HCT116 (cell line): ENCODE data around the gene PDE8A. TPM values are rescaled to one million over a fixed set of nuclear protein-coding genes. Genes with fewer than 3 reads are reported as not detected.

ENCODE experiments used
- ATAC-seq: fragments of 200-7000 bp; cut with Tn5 transposase; 2 replicates; pipeline ENCODE4 v1.9.1; 2020; ENCODE audit warnings: mild to moderate bottlenecking, moderate library complexity
- BruUV-seq: library from RNA; stranded (reverse); fragments of 400-500 nt; replicated peaks from 2 replicates; lab custom pipeline; 2021; lab: Mats Ljungman, UMichigan
- CTCF ChIA-PET: fragments of 300-600 bp; sonication (Branson Sonifier 250); formaldehyde crosslinking; loops from one replicate; lab custom pipeline; 2021; ENCODE audit warnings: antibody characterized with exemption; lab: Charles Lee
- POLR2A ChIA-PET: fragments of 300-600, 350-600 bp; sonication (Branson Sonifier 250); formaldehyde crosslinking; loops from one replicate; lab custom pipeline; 2021; ENCODE audit warnings: antibody characterized with exemption; lab: Charles Lee
- RAD21 ChIA-PET, 2 experiments: fragments of 300-600 bp; sonication (Branson Sonifier 250); formaldehyde crosslinking; loops; one replicate each; lab custom pipeline; 2023; ENCODE audit warnings: low total read pairs in 2 of 2; ENCODE audit not compliant: uncharacterized antibody in 2 of 2, unreplicated experiment in 2 of 2, low non-redundant PET in 1 of 2; lab: Charles Lee
- DNase-seq: peaks from one replicate; pipeline ENCODE4 v3.0.0-alpha.2; 2010; ENCODE audit warnings: low read depth, low spot score
- H2AFZ ChIP-seq: fragments of 200-600 bp; shearing (Covaris generic), sonication (generic); 2 replicates; pipeline ENCODE4 v1.6.1; 2017; ENCODE audit warnings: low read depth, mixed run types, mixed read lengths, antibody characterized with exemption, low read length; ENCODE audit not compliant: poor library complexity, severe bottlenecking
- H3K27ac ChIP-seq: 2 replicates; pipeline ENCODE4 v1.5.1; 2012; ENCODE audit warnings: low read depth, low read length
- H3K27me3 ChIP-seq: fragments of 200-600 bp; sonication (generic); 2 replicates; pipeline ENCODE4 v1.6.1; 2016; ENCODE audit warnings: mixed run types, low read length, mixed read lengths; ENCODE audit not compliant: insufficient read depth
- H3K36me3 ChIP-seq, 2 experiments: fragments of 200-500 bp in 1 of 2; fragments of 200-600 bp in 1 of 2; sonication (Bioruptor generic) in 1 of 2; sonication (generic) in 1 of 2; 2 replicates each; pipeline versions ENCODE4 v1.5.1 to v1.6.1; 2014 to 2016; ENCODE audit warnings: low read length in 2 of 2, inconsistent platforms in 1 of 2, mixed read lengths in 1 of 2, mixed run types in 1 of 2; ENCODE audit not compliant: insufficient read depth in 2 of 2, control insufficient read depth in 1 of 2
- H3K4me1 ChIP-seq, 2 experiments: fragments of 200-600 bp in 1 of 2; sonication (generic) in 1 of 2; 2 replicates each; pipeline versions ENCODE4 v1.5.1 to v1.6.1; 2012 to 2017; ENCODE audit warnings: low read length in 2 of 2, inconsistent platforms in 1 of 2, mild to moderate bottlenecking in 1 of 2, mixed read lengths in 1 of 2, mixed run types in 1 of 2, moderate library complexity in 1 of 2; ENCODE audit not compliant: insufficient read depth in 2 of 2, control insufficient read depth in 1 of 2
- H3K4me2 ChIP-seq: fragments of 200-600 bp; sonication (generic); 2 replicates; pipeline ENCODE4 v1.6.1; 2017; ENCODE audit warnings: mixed run types, low read length, mixed read lengths
- H3K4me3 ChIP-seq, 2 experiments: fragments of 200-600 bp in 1 of 2; sonication (generic) in 1 of 2; replicated peaks in 1 of 2; 2 replicates each; pipeline ENCODE4 v1.5.1; 2011 to 2016; ENCODE audit warnings: low read length in 2 of 2, control low read depth in 1 of 2, low read depth in 1 of 2, mild to moderate bottlenecking in 1 of 2, mixed read lengths in 1 of 2, mixed run types in 1 of 2
- H3K79me2 ChIP-seq: fragments of 200-600 bp; sonication (generic); 2 replicates; pipeline ENCODE4 v1.6.1; 2017; ENCODE audit warnings: mild to moderate bottlenecking, mixed run types, low read length, moderate library complexity, mixed read lengths; ENCODE audit not compliant: insufficient read depth
- H3K9ac ChIP-seq: fragments of 200-600 bp; sonication (generic); 2 replicates; pipeline ENCODE4 v1.6.1; 2016; ENCODE audit warnings: low read length, mixed read lengths
- H3K9me2 ChIP-seq: fragments of 200-600 bp; sonication (generic), shearing (Covaris generic); 2 replicates; pipeline ENCODE4 v1.6.1; 2017; ENCODE audit warnings: mixed run types, mild to moderate bottlenecking, moderate library complexity; ENCODE audit not compliant: insufficient read depth
- H3K9me3 ChIP-seq, 2 experiments: fragments of 200-500 bp in 1 of 2; fragments of 200-600 bp in 1 of 2; sonication (Bioruptor generic) in 1 of 2; sonication (generic) in 1 of 2; 2 replicates each; pipeline ENCODE4 v1.6.1; 2014 to 2017; ENCODE audit warnings: low read length in 2 of 2, mixed read lengths in 2 of 2, inconsistent platforms in 1 of 2, low read depth in 1 of 2, mild to moderate bottlenecking in 1 of 2, mixed run types in 1 of 2, moderate library complexity in 1 of 2; ENCODE audit not compliant: control insufficient read depth in 1 of 2, insufficient read depth in 1 of 2
- H4K20me1 ChIP-seq: fragments of 200-600 bp; sonication (generic), shearing (Covaris generic); 2 replicates; pipeline ENCODE4 v1.6.1; 2017; ENCODE audit warnings: mixed run types, mild to moderate bottlenecking, moderate library complexity; ENCODE audit not compliant: insufficient read depth
- CBX3 ChIP-seq: IDR thresholded peaks from 2 replicates; pipeline ENCODE4 v1.6.1; 2012; ENCODE audit warnings: low read depth
- CTCF ChIP-seq, 3 experiments: fragments of 200-600 bp in 1 of 3; sonication (generic) in 1 of 3; IDR thresholded peaks in 2 of 3; conservative IDR thresholded peaks in 1 of 3; 2 replicates each; pipeline ENCODE4 v1.5.1; 2012 to 2017; ENCODE audit warnings: low read depth in 2 of 3, low read length in 2 of 3, antibody characterized with exemption in 1 of 3, borderline replicate concordance in 1 of 3, control low read depth in 1 of 3, mild to moderate bottlenecking in 1 of 3, mixed read lengths in 1 of 3, mixed run types in 1 of 3, moderate library complexity in 1 of 3; ENCODE audit not compliant: insufficient read depth in 1 of 3
- EGR1 ChIP-seq: IDR thresholded peaks from 2 replicates; pipeline ENCODE4 v1.6.1; 2012; ENCODE audit warnings: low read depth
- EZH2phosphoT487 ChIP-seq: fragments of 200-600 bp; IDR thresholded peaks from 2 replicates; pipeline ENCODE4 v1.6.1; 2018; ENCODE audit warnings: antibody characterized with exemption, borderline replicate concordance
- FOSL1 ChIP-seq: IDR thresholded peaks from 2 replicates; pipeline ENCODE4 v1.6.1; 2012; ENCODE audit warnings: low read depth
- POLR2A ChIP-seq: IDR thresholded peaks from 2 replicates; pipeline ENCODE4 v1.7.0; 2011; ENCODE audit warnings: borderline replicate concordance; ENCODE audit not compliant: insufficient read depth, insufficient read length; ENCODE audit errors: extremely low read depth
- POLR2AphosphoS5 ChIP-seq: IDR thresholded peaks from 2 replicates; pipeline ENCODE4 v1.6.1; 2011; ENCODE audit warnings: mild to moderate bottlenecking, low read depth, low read length, moderate library complexity
- RAD21 ChIP-seq: IDR thresholded peaks from 2 replicates; pipeline ENCODE4 v1.6.1; 2012; ENCODE audit warnings: low read depth, mild to moderate bottlenecking
- SIN3A ChIP-seq: IDR thresholded peaks from 2 replicates; pipeline ENCODE4 v1.6.1; 2012; ENCODE audit warnings: low read depth
- SP1 ChIP-seq: IDR thresholded peaks from 2 replicates; pipeline ENCODE4 v1.6.1; 2012; ENCODE audit warnings: low read depth
- SRF ChIP-seq: IDR thresholded peaks from 2 replicates; pipeline ENCODE4 v1.6.1; 2012; ENCODE audit warnings: low read depth
- TCF7L2 ChIP-seq: IDR thresholded peaks from 2 replicates; pipeline ENCODE4 v1.7.0; 2011; ENCODE audit warnings: borderline replicate concordance, inconsistent platforms; ENCODE audit not compliant: insufficient read depth, insufficient read length; ENCODE audit errors: extremely low read depth
- YY1 ChIP-seq: IDR thresholded peaks from 2 replicates; pipeline ENCODE4 v1.6.1; 2011; ENCODE audit warnings: low read length, low read depth, moderate library complexity, mild to moderate bottlenecking; ENCODE audit not compliant: insufficient replicate concordance; ENCODE audit errors: extremely low read depth
- ZFX ChIP-seq: fragments of 450-650 bp; IDR thresholded peaks from 2 replicates; pipeline ENCODE4 v1.6.1; 2017
- ZNF274 ChIP-seq: fragments of 200-500 bp; sonication (Bioruptor generic); IDR thresholded peaks from 2 replicates; pipeline ENCODE4 v1.6.1; 2014; ENCODE audit warnings: mild to moderate bottlenecking, low read depth, low read length, inconsistent platforms
- intact Hi-C: fragments of 100-400 bp; cut with micrococcal nuclease; formaldehyde crosslinking; loops from 2 replicates; pipeline ENCODE4 v1.10.0; 2022
- total RNA-seq: library from RNA; stranded (reverse); gene quantifications from one replicate; pipeline ENCODE4 v1.2.1, GENCODE V29; 2021; ENCODE audit not compliant: unreplicated experiment
- TF ChIP-seq, protein P1 (sequence below): IDR thresholded peaks from 2 replicates; pipeline ENCODE4 v1.6.1; 2012; ENCODE audit warnings: low read depth
- TF ChIP-seq, protein P2 (sequence below): IDR thresholded peaks from 2 replicates; pipeline ENCODE4 v1.6.1; 2012
- TF ChIP-seq, protein P3 (sequence below): IDR thresholded peaks from 2 replicates; pipeline ENCODE4 v1.6.1; 2011; ENCODE audit warnings: mild to moderate bottlenecking, low read length, moderate library complexity; ENCODE audit not compliant: insufficient replicate concordance; ENCODE audit errors: extremely low read depth
- TF ChIP-seq, protein P4 (sequence below): IDR thresholded peaks from 2 replicates; pipeline ENCODE4 v1.6.1; 2012

The PDE8A gene
- total RNA-seq, 1 experiment from 2014 or later, result 37.8 TPM

DNA sequence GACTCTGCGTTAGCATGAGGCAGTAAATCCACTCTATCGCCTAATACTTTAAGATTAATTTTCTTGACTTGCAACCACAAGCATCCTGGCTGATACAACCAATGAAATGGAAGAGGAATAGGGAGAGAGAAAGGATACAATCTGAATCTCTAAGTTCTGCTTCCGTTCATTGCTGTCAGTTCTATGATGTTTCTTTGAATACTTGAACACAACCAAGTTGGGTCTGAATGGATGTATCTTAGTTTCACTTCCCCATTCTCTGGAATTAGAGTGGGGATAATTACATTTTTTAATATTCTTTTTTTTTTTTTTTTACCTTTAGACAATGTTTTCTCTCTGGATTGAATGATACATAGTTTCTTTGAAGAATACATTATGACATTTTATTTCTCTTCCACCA is 22.9 kb downstream of the PDE8A start:
- Histone ChIP-seq H3K27me3 (no peaks in the 10 kb centered on the region), H3K4me1 (peaks cover 0 to 4% of the 10 kb centered on the region in 2 experiments; a peak in 1 of 4 replicates), H3K9me3 (no peaks in the 10 kb centered on the region), H4K20me1 (0 out of 2 replicates have a peak, but pooled peaks cover 3% of the 10 kb centered on the region), H3K4me2 (no peak overlapping the region), H3K27ac (no peak overlapping the region), H2AFZ (no peak overlapping the region), H3K79me2 (peaks cover 95% of the 10 kb centered on the region), H3K36me3 (no peaks in the 10 kb centered on the region), H3K9me2 (no peaks in the 10 kb centered on the region), H3K9ac (no peak overlapping the region), H3K4me3 (no peak overlapping the region)
- intact Hi-C loops, result no loop called here
- BruUV-seq, result no TSS peak
- ChIA-PET CTCF (interaction anchor here (1.0 to 1.5 kb wide), 4 partner anchors 17 to 406 kb away, joined by 3 to 4 read pairs (median 4); no protein-coding TSS in a partner anchor), POLR2A (no interaction called here), RAD21 (no interaction called here)
- TF ChIP-seq EZH2phosphoT487, result no peak
- no peak for TF ChIP-seq YY1
- TF ChIP-seq, protein P1, sequence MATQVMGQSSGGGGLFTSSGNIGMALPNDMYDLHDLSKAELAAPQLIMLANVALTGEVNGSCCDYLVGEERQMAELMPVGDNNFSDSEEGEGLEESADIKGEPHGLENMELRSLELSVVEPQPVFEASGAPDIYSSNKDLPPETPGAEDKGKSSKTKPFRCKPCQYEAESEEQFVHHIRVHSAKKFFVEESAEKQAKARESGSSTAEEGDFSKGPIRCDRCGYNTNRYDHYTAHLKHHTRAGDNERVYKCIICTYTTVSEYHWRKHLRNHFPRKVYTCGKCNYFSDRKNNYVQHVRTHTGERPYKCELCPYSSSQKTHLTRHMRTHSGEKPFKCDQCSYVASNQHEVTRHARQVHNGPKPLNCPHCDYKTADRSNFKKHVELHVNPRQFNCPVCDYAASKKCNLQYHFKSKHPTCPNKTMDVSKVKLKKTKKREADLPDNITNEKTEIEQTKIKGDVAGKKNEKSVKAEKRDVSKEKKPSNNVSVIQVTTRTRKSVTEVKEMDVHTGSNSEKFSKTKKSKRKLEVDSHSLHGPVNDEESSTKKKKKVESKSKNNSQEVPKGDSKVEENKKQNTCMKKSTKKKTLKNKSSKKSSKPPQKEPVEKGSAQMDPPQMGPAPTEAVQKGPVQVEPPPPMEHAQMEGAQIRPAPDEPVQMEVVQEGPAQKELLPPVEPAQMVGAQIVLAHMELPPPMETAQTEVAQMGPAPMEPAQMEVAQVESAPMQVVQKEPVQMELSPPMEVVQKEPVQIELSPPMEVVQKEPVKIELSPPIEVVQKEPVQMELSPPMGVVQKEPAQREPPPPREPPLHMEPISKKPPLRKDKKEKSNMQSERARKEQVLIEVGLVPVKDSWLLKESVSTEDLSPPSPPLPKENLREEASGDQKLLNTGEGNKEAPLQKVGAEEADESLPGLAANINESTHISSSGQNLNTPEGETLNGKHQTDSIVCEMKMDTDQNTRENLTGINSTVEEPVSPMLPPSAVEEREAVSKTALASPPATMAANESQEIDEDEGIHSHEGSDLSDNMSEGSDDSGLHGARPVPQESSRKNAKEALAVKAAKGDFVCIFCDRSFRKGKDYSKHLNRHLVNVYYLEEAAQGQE, result no peak
- TF ChIP-seq, protein P2, sequence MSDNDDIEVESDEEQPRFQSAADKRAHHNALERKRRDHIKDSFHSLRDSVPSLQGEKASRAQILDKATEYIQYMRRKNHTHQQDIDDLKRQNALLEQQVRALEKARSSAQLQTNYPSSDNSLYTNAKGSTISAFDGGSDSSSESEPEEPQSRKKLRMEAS, result no peak
- TF ChIP-seq SRF, result no peak
- TF ChIP-seq ZFX, result no peak
- TF ChIP-seq EGR1, result no peak
- TF ChIP-seq, protein P3, sequence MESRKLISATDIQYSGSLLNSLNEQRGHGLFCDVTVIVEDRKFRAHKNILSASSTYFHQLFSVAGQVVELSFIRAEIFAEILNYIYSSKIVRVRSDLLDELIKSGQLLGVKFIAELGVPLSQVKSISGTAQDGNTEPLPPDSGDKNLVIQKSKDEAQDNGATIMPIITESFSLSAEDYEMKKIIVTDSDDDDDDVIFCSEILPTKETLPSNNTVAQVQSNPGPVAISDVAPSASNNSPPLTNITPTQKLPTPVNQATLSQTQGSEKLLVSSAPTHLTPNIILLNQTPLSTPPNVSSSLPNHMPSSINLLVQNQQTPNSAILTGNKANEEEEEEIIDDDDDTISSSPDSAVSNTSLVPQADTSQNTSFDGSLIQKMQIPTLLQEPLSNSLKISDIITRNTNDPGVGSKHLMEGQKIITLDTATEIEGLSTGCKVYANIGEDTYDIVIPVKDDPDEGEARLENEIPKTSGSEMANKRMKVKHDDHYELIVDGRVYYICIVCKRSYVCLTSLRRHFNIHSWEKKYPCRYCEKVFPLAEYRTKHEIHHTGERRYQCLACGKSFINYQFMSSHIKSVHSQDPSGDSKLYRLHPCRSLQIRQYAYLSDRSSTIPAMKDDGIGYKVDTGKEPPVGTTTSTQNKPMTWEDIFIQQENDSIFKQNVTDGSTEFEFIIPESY, result no peak
- TF ChIP-seq SP1, result no peak
- TF ChIP-seq FOSL1, result no peak
- TF ChIP-seq POLR2A, result no peak
- no peak for TF ChIP-seq ZNF274
- TF ChIP-seq CBX3, result no peak
- no peak for TF ChIP-seq POLR2AphosphoS5
- TF ChIP-seq, protein P4, sequence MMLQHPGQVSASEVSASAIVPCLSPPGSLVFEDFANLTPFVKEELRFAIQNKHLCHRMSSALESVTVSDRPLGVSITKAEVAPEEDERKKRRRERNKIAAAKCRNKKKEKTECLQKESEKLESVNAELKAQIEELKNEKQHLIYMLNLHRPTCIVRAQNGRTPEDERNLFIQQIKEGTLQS, result no peak
- no peak for TF ChIP-seq CTCF (IDR thresholded peaks at IDR 0.05 in 2 of 3, conservative IDR thresholded peaks at IDR 0.05 in 1 of 3; ENCODE audit: borderline replicate concordance in 1 of 3, insufficient read depth in 1 of 3, low read depth in 2 of 3, low read length in 2 of 3)
- no peak for TF ChIP-seq TCF7L2
- no peak for TF ChIP-seq RAD21
- no peak for TF ChIP-seq SIN3A
- DNase-seq (no peak), ATAC-seq (no peak)
